ENCODE measurements around the gene TIGD2. TPM values are rescaled to one million over a fixed set of nuclear protein-coding genes. Genes with fewer than 3 reads are reported as not detected.

The TIGD2 gene
- polyA plus RNA-seq, 1 donor (not counting 4 experiments of a cell fraction or from before 2014, with no cell fraction given) = 5.3 TPM

- H3K9ac ChIP-seq (ENCODE audit: control insufficient read depth, extremely low read depth, insufficient read depth, low read length) = no peak overlapping the region
- H3K36me3 ChIP-seq (ENCODE audit: control insufficient read depth in 2 of 2, extremely low read depth in 1 of 2, insufficient read depth in 2 of 2, low read length in 2 of 2) = no peaks in the 10 kb centered on the region
- no peaks in the 10 kb centered on the region for H4K20me1 ChIP-seq (ENCODE audit: control insufficient read depth, extremely low read depth, insufficient read depth, low read length)
- no peak overlapping the region for H3K4me2 ChIP-seq (ENCODE audit: control insufficient read depth, extremely low read depth, insufficient read depth, low read depth, low read length)
- H3K27me3 ChIP-seq (ENCODE audit: control insufficient read depth, extremely low read depth, insufficient read depth, low read length) = no peaks in the 10 kb centered on the region
- H2AFZ ChIP-seq (ENCODE audit: control insufficient read depth, low read length) = no peak overlapping the region
- no peak overlapping the region for H3K4me3 ChIP-seq (ENCODE audit: control insufficient read depth in 2 of 3, extremely low read depth in 1 of 3, insufficient read depth in 2 of 3, low read depth in 1 of 3, low read length in 3 of 3)
- no peaks in the 10 kb centered on the region for H3K9me3 ChIP-seq (ENCODE audit: control insufficient read depth, low read depth, low read length)
- H3K27ac ChIP-seq (ENCODE audit: control insufficient read depth, insufficient read depth, low read length) = no peak overlapping the region
- FAIRE-seq = no peak
- H3K79me2 ChIP-seq (ENCODE audit: control insufficient read depth, insufficient read depth, low read length) = no peaks in the 10 kb centered on the region
- DNase-seq (ENCODE audit: low read depth, low spot score) = no peak
- TF ChIP-seq, protein P1, sequence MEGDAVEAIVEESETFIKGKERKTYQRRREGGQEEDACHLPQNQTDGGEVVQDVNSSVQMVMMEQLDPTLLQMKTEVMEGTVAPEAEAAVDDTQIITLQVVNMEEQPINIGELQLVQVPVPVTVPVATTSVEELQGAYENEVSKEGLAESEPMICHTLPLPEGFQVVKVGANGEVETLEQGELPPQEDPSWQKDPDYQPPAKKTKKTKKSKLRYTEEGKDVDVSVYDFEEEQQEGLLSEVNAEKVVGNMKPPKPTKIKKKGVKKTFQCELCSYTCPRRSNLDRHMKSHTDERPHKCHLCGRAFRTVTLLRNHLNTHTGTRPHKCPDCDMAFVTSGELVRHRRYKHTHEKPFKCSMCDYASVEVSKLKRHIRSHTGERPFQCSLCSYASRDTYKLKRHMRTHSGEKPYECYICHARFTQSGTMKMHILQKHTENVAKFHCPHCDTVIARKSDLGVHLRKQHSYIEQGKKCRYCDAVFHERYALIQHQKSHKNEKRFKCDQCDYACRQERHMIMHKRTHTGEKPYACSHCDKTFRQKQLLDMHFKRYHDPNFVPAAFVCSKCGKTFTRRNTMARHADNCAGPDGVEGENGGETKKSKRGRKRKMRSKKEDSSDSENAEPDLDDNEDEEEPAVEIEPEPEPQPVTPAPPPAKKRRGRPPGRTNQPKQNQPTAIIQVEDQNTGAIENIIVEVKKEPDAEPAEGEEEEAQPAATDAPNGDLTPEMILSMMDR (optimal IDR thresholded peaks at IDR 0.05 in 1 of 3, IDR thresholded peaks at IDR 0.05 in 1 of 3, conservative IDR thresholded peaks at IDR 0.05 in 1 of 3; ENCODE audit: extremely low read depth in 1 of 3, insufficient read depth in 2 of 3, low read length in 3 of 3) = no peak
- TF ChIP-seq EZH2 (IDR thresholded peaks at IDR 0.05; ENCODE audit: low read length) = no peak
- no peaks in the 10 kb centered on the region for H3K9me1 ChIP-seq (ENCODE audit: control insufficient read depth, extremely low read depth, insufficient read depth, low read length)
- dilution Hi-C loops (cut with MboI; ENCODE audit: extremely low pct_ligation_motif_present, low sequenced_read_pairs) = no loop called here
- no peaks in the 10 kb centered on the region for H3K4me1 ChIP-seq (ENCODE audit: control insufficient read depth, extremely low read depth, insufficient read depth, low read length)
Measured at GRCh38 chr4:89162987-89163386, 51.7 kb downstream of the TIGD2 start.

DNA sequence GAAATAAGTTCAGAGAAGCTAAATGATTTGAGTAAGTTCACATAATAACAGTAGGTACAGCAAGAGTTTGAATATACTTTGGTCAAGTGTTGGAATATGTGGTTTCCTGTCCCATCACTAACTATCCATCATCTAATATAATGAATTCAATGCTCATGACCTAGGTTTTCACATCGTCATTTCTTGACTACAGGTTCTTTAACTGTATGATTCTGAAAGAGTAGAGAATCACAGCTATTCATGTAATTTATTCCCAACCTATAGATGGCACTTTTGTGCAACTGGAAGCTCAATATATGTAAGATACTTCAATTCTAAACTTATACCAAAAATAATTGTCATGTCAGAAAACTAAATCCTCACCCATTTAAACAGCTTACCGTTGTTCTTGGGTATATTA lies 53.1 kb downstream of the TIGD2 start:
- H3K4me3 ChIP-seq (ENCODE audit: control insufficient read depth in 2 of 3, extremely low read depth in 1 of 3, insufficient read depth in 2 of 3, low read depth in 1 of 3, low read length in 3 of 3) = no peak overlapping the region
- TF ChIP-seq, protein P1 (optimal IDR thresholded peaks at IDR 0.05 in 1 of 3, IDR thresholded peaks at IDR 0.05 in 1 of 3, conservative IDR thresholded peaks at IDR 0.05 in 1 of 3; ENCODE audit: extremely low read depth in 1 of 3, insufficient read depth in 2 of 3, low read length in 3 of 3) = no peak
- no peak for TF ChIP-seq EZH2 (IDR thresholded peaks at IDR 0.05; ENCODE audit: low read length)
- H3K9me1 ChIP-seq (ENCODE audit: control insufficient read depth, extremely low read depth, insufficient read depth, low read length) = no peaks in the 10 kb centered on the region
- no peaks in the 10 kb centered on the region for H3K4me1 ChIP-seq (ENCODE audit: control insufficient read depth, extremely low read depth, insufficient read depth, low read length)
- no peaks in the 10 kb centered on the region for H4K20me1 ChIP-seq (ENCODE audit: control insufficient read depth, extremely low read depth, insufficient read depth, low read length)
- H3K79me2 ChIP-seq (ENCODE audit: control insufficient read depth, insufficient read depth, low read length) = no peaks in the 10 kb centered on the region
- no peak for DNase-seq (ENCODE audit: low read depth, low spot score)
- H2AFZ ChIP-seq (ENCODE audit: control insufficient read depth, low read length) = no peak overlapping the region
- no peak overlapping the region for H3K27ac ChIP-seq (ENCODE audit: control insufficient read depth, insufficient read depth, low read length)
- FAIRE-seq = no peak
- no peaks in the 10 kb centered on the region for H3K27me3 ChIP-seq (ENCODE audit: control insufficient read depth, extremely low read depth, insufficient read depth, low read length)
- H3K4me2 ChIP-seq (ENCODE audit: control insufficient read depth, extremely low read depth, insufficient read depth, low read depth, low read length) = no peak overlapping the region
- no peaks in the 10 kb centered on the region for H3K36me3 ChIP-seq (ENCODE audit: control insufficient read depth in 2 of 2, extremely low read depth in 1 of 2, insufficient read depth in 2 of 2, low read length in 2 of 2)
- dilution Hi-C loops (cut with MboI; ENCODE audit: extremely low pct_ligation_motif_present, low sequenced_read_pairs) = no loop called here
- H3K9ac ChIP-seq (ENCODE audit: control insufficient read depth, extremely low read depth, insufficient read depth, low read length) = no peak overlapping the region
- no peaks in the 10 kb centered on the region for H3K9me3 ChIP-seq (ENCODE audit: control insufficient read depth, low read depth, low read length)

Small RNA genes lying within 50 kb of the gene (small RNA-seq; reads per million reads assigned to genes)
- 0 reads per million in 3 experiments for gene RNU6-907P (ENCODE audit: insufficient read length in 3 of 3, low read depth in 3 of 3, low replicate concordance in 1 of 3)

Other genes with a start within 250 kb of the TIGD2 start
- 3.6 to 6.0 TPM (median 5.2 TPM) in 3 replicates for gene FAM13A, start 54.3 kb upstream of the TIGD2 start, polyA plus RNA-seq
- gene GPRIN3, start 196.3 kb downstream of the TIGD2 start, polyA plus RNA-seq = not detected in 3 replicates